GM21381 (cell line): ENCODE data around the gene COQ10A.

Experiments used
- ATAC-seq: cut with Tn5 transposase; IDR thresholded peaks from one replicate; pipeline ENCODE4 v1.9.1; 2021; ENCODE audit warnings: mild to moderate bottlenecking, moderate library complexity; ENCODE audit not compliant: unreplicated experiment

The COQ10A gene

GRCh38 chr12:56308714-56309113 is 42.0 kb downstream of the COQ10A start:
- ATAC-seq = no peak

GRCh38 chr12:56311003-56311402 is 44.3 kb downstream of the COQ10A start:
- ATAC-seq = no peak

GRCh38 chr12:56315249-56315621 is 48.5 kb downstream of the COQ10A start:
- no peak for ATAC-seq

- ATAC-seq = peak; percentile 90
Measured at GRCh38 chr12:56315622-56316473, 49.1 kb downstream of the COQ10A start, which contains the start of gene CNPY2. TSS of gene CNPY2 (minus strand) at chr12:56315988. CDS start at chr12:56315217, 771 bp downstream.

GRCh38 chr12:56317675-56318074 is 50.9 kb downstream of the COQ10A start:
- ATAC-seq = no peak
